Loucy (cell line): Measurements from ENCODE around the gene CERS5.

Source experiments
- EZH2phosphoT487 ChIP-seq: fragments of 200-600 bp; IDR thresholded peaks from 2 replicates; pipeline ENCODE4 v1.6.1; 2018; ENCODE audit warnings: antibody characterized with exemption, mild to moderate bottlenecking, moderate library complexity, borderline replicate concordance
- TF ChIP-seq, protein P1 (sequence below): fragments of 200-600 bp; sonication (generic); conservative IDR thresholded peaks from 2 replicates; pipeline ENCODE4 v1.5.1; 2014; ENCODE audit warnings: mild to moderate bottlenecking, antibody characterized with exemption, low read length

DNA sequence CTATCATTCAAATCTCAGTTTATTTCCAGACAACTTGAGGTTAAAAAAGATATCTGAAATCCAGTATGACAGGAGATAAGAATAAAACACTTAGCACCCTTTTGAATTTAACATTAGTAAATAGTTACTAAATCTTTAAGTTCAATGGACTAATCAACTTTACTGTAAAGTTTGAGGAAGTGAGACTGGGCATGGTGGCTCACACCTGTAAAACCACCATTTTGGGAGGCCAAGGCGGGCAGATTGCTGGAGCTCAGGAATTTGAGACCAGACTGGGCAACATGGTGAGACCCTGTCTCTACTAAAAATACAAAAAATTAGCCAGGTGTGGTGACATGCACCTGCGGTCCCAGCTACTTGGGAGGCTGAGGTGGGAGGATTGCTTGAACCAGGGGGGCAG lies 40.3 kb upstream of the CERS5 start:
- TF ChIP-seq, protein P1, sequence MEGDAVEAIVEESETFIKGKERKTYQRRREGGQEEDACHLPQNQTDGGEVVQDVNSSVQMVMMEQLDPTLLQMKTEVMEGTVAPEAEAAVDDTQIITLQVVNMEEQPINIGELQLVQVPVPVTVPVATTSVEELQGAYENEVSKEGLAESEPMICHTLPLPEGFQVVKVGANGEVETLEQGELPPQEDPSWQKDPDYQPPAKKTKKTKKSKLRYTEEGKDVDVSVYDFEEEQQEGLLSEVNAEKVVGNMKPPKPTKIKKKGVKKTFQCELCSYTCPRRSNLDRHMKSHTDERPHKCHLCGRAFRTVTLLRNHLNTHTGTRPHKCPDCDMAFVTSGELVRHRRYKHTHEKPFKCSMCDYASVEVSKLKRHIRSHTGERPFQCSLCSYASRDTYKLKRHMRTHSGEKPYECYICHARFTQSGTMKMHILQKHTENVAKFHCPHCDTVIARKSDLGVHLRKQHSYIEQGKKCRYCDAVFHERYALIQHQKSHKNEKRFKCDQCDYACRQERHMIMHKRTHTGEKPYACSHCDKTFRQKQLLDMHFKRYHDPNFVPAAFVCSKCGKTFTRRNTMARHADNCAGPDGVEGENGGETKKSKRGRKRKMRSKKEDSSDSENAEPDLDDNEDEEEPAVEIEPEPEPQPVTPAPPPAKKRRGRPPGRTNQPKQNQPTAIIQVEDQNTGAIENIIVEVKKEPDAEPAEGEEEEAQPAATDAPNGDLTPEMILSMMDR = no peak
- no peak for TF ChIP-seq EZH2phosphoT487
